GM23338 (cell line): ENCODE results near the gene SLC17A5.

Source experiments
- POLR2AphosphoS5 ChIP-seq: IDR thresholded peaks from 2 replicates; pipeline ENCODE4 v1.6.1; 2016; ENCODE audit warnings: antibody characterized with exemption, low read depth
- TF ChIP-seq, protein P1 (sequence below), 2 experiments: fragments of 200-600 bp in 1 of 2; sonication (generic) in 1 of 2; conservative IDR thresholded peaks; 2 replicates each; pipeline versions ENCODE4 v1.5.1 to v1.6.1; 2016 to 2017; ENCODE audit warnings: antibody characterized with exemption in 2 of 2, low read depth in 2 of 2, mild to moderate bottlenecking in 2 of 2, moderate library complexity in 1 of 2

DNA sequence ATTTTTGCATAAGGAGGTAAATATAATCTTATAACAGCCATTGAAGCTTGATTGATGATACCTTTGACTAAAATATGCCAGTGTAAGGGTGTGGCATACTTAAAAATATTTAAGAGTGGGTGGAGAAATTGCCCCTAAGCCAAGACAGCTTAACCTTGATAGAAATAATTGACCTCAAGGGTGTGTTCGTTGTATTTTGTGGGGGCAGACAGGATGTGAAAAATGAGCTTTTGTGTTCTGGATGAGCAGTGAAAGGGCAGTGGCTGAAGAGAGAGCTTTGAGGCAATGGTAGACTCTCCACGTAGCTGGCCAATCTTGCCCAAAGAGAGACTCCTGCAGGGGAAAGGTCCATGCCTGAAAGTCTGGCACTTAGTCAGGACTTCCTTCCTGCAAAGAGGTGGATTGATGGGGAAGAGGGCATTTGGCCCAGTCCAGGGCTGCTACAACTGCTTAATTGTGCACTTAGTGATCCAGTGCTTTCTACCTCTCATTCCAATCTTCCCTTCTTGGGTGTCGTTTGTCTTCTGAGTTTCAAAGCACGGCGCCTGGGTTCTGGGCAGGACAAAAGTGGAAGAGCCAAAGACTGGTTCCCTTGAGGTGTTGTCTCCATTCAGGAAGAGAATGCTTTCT is 26.6 kb upstream of the SLC17A5 start:
- TF ChIP-seq, protein P1, sequence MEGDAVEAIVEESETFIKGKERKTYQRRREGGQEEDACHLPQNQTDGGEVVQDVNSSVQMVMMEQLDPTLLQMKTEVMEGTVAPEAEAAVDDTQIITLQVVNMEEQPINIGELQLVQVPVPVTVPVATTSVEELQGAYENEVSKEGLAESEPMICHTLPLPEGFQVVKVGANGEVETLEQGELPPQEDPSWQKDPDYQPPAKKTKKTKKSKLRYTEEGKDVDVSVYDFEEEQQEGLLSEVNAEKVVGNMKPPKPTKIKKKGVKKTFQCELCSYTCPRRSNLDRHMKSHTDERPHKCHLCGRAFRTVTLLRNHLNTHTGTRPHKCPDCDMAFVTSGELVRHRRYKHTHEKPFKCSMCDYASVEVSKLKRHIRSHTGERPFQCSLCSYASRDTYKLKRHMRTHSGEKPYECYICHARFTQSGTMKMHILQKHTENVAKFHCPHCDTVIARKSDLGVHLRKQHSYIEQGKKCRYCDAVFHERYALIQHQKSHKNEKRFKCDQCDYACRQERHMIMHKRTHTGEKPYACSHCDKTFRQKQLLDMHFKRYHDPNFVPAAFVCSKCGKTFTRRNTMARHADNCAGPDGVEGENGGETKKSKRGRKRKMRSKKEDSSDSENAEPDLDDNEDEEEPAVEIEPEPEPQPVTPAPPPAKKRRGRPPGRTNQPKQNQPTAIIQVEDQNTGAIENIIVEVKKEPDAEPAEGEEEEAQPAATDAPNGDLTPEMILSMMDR (conservative IDR thresholded peaks at IDR 0.05; ENCODE audit: low read depth in 2 of 2), result no peak
- no peak for TF ChIP-seq POLR2AphosphoS5
